ENCODE measurements around the gene GPR179.
A peak's percentile ranks its signal among the peaks of the same experiment; 100 is the strongest.

The GPR179 gene

GRCh38 chr17:38343608-38344419 is at the start of gene GPR179:
TSS of gene GPR179 (minus strand) at chr17:38343956. CDS start at chr17:38343789, 167 bp downstream.
- DNase-seq (ENCODE audit: low read depth in 2 of 2): no peak

- no peak for DNase-seq (ENCODE audit: low read depth in 2 of 2)
Measured at GRCh38 chr17:38379448-38379847, 35.7 kb upstream of the GPR179 start.

- no peak for DNase-seq (ENCODE audit: low read depth in 2 of 2)
Measured at GRCh38 chr17:38369124-38369886, 25.5 kb upstream of the GPR179 start.

- DNase-seq (ENCODE audit: low read depth in 2 of 2): no peak
Measured at GRCh38 chr17:38364741-38365140, 21.0 kb upstream of the GPR179 start.

GRCh38 chr17:38363016-38363415 is 19.3 kb upstream of the GPR179 start:
- DNase-seq (ENCODE audit: low read depth in 2 of 2): no peak

- no peak for DNase-seq (ENCODE audit: low read depth in 2 of 2)
Measured at GRCh38 chr17:38361694-38362465, 18.1 kb upstream of the GPR179 start.

GRCh38 chr17:38358586-38359513 is 15.1 kb upstream of the GPR179 start:
- no peak for DNase-seq (ENCODE audit: low read depth in 2 of 2)

- no peak for DNase-seq (ENCODE audit: low read depth in 2 of 2)
Measured at GRCh38 chr17:38357486-38358123, 13.8 kb upstream of the GPR179 start.

GRCh38 chr17:38355251-38355650 is 11.5 kb upstream of the GPR179 start:
- DNase-seq (ENCODE audit: low read depth in 2 of 2): no peak

- DNase-seq (ENCODE audit: low read depth in 2 of 2): no peak
Measured at GRCh38 chr17:38354466-38354865, 10.7 kb upstream of the GPR179 start.

- no peak for DNase-seq (ENCODE audit: low read depth in 2 of 2)
Measured at GRCh38 chr17:38353668-38354067, 9.9 kb upstream of the GPR179 start.

GRCh38 chr17:38353086-38353604 is 9.4 kb upstream of the GPR179 start:
- DNase-seq (ENCODE audit: low read depth in 2 of 2): no peak

GRCh38 chr17:38352245-38353085 is 8.7 kb upstream of the GPR179 start:
- DNase-seq (ENCODE audit: low read depth in 2 of 2): peak in 1 of 2 donors; percentile 1

- peak; percentile 84 to 87 for DNase-seq (ENCODE audit: low read depth in 2 of 2)
Measured at GRCh38 chr17:38351412-38352222, 7.9 kb upstream of the GPR179 start, which contains the start of gene SOCS7. TSS of gene SOCS7 (plus strand) at chr17:38351844. CDS start at chr17:38352053, 209 bp downstream.

- DNase-seq (ENCODE audit: low read depth in 2 of 2): no peak
Measured at GRCh38 chr17:38350035-38350434, 6.3 kb upstream of the GPR179 start.

- DNase-seq (ENCODE audit: low read depth in 2 of 2): peak; percentile 70 to 74
Measured at GRCh38 chr17:38349097-38349730, 5.5 kb upstream of the GPR179 start.

GRCh38 chr17:38345743-38346142 is 2.0 kb upstream of the GPR179 start:
- DNase-seq (ENCODE audit: low read depth in 2 of 2): no peak

- DNase-seq (ENCODE audit: low read depth in 2 of 2): no peak
Measured at GRCh38 chr17:38344420-38344745, 627 bp upstream of the GPR179 start.
